Measurements from ENCODE around the gene CCDC191.

Gene CCDC191

DNA sequence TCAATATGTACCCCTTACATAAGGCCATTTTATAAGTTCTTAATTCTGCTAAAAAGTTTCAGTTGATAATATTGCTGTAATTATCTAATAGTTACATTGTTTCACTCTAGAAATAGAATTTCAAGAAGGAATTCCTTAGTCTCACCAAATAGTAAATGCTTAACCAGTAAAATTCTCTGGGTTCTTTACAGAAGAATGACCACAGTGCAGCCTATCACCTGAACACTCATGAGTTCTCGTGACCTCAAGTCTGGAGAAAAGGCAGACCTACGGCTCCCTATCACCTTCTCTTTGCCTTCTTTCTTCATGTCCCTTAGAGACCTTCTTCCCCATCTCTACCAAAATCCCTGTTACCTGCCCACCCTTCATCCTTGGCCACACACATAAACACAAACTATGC, 30.9 kb downstream of the CCDC191 start:
- ChIA-PET POLR2A (no interaction called here), CTCF (no interaction called here)
- no peak for DNase-seq (ENCODE audit: extremely low spot score)
- TF ChIP-seq, protein P1, sequence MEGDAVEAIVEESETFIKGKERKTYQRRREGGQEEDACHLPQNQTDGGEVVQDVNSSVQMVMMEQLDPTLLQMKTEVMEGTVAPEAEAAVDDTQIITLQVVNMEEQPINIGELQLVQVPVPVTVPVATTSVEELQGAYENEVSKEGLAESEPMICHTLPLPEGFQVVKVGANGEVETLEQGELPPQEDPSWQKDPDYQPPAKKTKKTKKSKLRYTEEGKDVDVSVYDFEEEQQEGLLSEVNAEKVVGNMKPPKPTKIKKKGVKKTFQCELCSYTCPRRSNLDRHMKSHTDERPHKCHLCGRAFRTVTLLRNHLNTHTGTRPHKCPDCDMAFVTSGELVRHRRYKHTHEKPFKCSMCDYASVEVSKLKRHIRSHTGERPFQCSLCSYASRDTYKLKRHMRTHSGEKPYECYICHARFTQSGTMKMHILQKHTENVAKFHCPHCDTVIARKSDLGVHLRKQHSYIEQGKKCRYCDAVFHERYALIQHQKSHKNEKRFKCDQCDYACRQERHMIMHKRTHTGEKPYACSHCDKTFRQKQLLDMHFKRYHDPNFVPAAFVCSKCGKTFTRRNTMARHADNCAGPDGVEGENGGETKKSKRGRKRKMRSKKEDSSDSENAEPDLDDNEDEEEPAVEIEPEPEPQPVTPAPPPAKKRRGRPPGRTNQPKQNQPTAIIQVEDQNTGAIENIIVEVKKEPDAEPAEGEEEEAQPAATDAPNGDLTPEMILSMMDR (IDR thresholded peaks at IDR 0.05; ENCODE audit: control extremely low read depth, extremely low read depth, low read depth, missing control alignments), result no peak

DNA sequence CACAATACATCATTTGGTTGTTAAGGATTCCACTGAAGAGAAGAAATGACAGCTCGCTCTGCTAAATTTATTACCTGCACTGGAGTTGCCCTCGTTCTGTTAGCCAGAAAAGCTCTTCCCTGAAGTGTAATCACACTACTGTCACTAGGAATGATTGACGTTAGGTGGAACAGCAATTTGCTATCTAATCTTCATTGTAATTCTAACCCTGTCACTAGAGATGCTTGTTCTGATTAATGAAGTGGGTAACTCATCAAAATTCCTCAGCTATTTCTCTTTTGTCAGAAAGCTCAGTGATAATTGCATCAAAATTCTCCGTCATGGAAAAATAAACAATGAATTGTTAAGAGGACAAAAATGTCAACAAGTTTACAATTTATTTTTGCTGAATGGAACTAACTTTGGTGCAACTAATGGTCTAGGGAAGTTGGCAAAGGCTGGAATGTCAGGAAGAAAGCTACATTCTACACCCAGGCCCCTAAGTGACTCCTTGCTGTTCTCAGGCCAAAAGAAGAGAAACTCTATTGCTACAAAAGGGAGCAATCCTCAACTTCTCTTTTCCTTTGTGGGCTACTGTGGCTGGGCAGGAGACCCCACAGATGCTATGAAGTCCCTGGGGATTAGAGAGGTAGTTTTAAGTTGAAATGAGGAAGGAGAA, 34.1 kb downstream of the CCDC191 start:
- ChIA-PET CTCF (interaction anchor here (1.5 kb wide), 1 partner anchor 12 kb away, joined by 3 read pairs; no protein-coding TSS in a partner anchor), POLR2A (no interaction called here)
- TF ChIP-seq, protein P1 (IDR thresholded peaks at IDR 0.05; ENCODE audit: control extremely low read depth, extremely low read depth, low read depth, missing control alignments), result no peak
- DNase-seq (ENCODE audit: extremely low spot score), result no peak

DNA sequence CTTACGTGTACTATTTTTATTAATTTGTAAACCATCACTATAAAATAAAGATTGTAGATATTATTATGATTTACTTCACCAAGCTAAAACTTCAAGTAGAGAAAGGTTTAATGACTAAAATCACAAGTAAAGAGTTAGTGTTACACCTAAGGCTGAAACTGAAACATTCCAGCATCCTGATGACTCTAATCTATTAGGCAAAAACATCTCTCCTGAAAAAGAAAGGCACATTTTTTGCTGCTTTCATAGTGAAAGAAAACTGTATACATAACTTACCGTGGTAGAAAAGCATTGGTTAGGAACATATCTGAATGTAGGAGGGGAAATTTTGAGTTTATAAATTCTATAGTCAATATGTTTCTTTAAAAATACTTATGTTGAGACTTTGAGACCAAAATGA, 35.4 kb downstream of the CCDC191 start:
- no peak for DNase-seq (ENCODE audit: extremely low spot score)
- CTCF ChIA-PET, result interaction anchor here (1.0 to 1.5 kb wide), 2 partner anchors 12 to 14 kb away, joined by 3 read pairs; no protein-coding TSS in a partner anchor
- TF ChIP-seq, protein P1 (IDR thresholded peaks at IDR 0.05; ENCODE audit: control extremely low read depth, extremely low read depth, low read depth, missing control alignments), result no peak
- POLR2A ChIA-PET, result no interaction called here

DNA sequence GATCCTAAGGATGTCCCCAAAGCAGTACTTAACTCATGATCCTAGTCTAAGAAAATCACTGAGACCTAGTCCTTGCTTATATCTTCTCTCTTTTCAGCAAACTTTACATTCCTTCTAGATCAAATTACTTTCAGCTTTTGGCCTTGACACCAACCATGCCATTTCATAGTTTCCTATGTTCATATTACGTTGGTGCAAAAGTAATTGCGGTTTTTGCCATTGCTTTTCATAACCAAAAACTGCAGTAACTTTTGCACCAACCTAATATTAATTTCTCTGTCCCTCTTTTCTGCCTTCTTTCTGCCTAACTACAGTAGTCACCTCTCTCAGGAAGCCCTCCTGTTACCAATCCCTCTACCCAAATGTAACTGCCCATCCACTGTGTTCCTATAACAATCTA, 36.8 kb downstream of the CCDC191 start:
- POLR2A ChIA-PET, result no interaction called here
- DNase-seq (ENCODE audit: extremely low spot score), result no peak
- TF ChIP-seq, protein P1 (IDR thresholded peaks at IDR 0.05; ENCODE audit: control extremely low read depth, extremely low read depth, low read depth, missing control alignments), result no peak
- CTCF ChIA-PET, result interaction anchor here (0.7 to 1.2 kb wide), 2 partner anchors 11 to 14 kb away, joined by 3 read pairs; no protein-coding TSS in a partner anchor

DNA sequence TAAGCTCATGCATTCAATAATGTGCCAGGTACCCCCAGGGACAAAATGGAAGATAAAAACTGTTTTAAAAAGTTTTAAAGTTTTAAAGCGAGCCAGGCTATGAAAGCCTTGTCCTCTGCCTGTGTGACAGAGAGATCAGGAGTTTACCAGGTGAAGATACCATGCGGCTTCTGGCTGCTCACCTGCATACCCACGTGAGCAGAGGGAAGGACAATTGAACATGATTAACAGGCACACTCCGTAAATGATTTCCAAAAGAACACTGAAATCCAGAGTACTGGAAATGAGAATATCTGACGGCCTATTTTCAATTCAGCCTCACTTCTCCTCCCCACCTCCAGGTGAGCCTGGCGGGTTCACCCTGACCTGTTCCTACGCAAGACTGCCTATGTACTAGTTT, 42.1 kb downstream of the CCDC191 start:
- CTCF ChIA-PET, result no interaction called here
- DNase-seq (ENCODE audit: extremely low spot score), result no peak
- POLR2A ChIA-PET, result no interaction called here
- TF ChIP-seq, protein P1 (IDR thresholded peaks at IDR 0.05; ENCODE audit: control extremely low read depth, extremely low read depth, low read depth, missing control alignments), result no peak

DNA sequence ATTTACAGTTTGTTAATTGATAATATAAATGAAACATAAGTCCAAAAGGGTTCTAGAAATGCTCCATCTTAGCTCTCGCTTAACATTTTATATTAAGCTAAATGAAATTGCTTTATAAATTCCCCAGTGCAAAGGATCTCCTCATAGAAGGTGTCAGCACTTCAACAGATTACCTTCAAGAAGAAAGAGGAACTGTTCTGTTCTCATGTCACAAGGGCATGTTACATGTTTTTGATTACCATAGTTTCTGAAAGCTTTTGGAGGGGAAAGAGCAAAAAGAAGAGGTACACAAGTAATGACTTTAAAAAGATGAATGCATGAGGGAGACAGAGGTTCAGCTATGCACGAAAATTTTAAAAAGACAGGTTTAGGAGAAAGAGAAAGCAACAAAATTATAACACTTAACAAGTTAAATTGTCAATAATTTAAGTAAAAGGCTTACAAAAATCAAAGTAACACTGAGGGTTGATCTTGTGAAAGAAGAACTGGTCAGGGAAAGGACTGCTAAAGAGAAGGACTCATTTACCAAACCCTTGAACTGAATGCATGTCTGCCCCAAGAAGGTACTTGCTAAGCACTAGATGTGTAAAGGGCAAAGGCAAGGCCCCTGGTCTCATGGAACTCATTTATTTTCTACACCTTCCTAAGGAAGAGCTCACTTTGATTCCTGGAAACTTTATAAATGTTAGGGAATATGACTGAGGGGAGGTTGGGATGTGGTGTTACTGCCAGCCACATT, 45.1 kb downstream of the CCDC191 start:
- ChIA-PET POLR2A (no interaction called here), CTCF (interaction anchor here (1.0 to 1.6 kb wide), 3 partner anchors 10 to 49 kb away, joined by 3 to 7 read pairs (median 3); no protein-coding TSS in a partner anchor)
- TF ChIP-seq, protein P1 (IDR thresholded peaks at IDR 0.05; ENCODE audit: control extremely low read depth, extremely low read depth, low read depth, missing control alignments), result no peak
- DNase-seq (ENCODE audit: extremely low spot score), result peak; percentile 24

Measured in GM10248 (cell line).